ENCODE data around the gene GNAL.
"Not testable (repeated sequence)": the region's sequence is repeated elsewhere in the genome, so short reads cannot be mapped to it uniquely, and the experiment has no call there.

The GNAL gene

DNA sequence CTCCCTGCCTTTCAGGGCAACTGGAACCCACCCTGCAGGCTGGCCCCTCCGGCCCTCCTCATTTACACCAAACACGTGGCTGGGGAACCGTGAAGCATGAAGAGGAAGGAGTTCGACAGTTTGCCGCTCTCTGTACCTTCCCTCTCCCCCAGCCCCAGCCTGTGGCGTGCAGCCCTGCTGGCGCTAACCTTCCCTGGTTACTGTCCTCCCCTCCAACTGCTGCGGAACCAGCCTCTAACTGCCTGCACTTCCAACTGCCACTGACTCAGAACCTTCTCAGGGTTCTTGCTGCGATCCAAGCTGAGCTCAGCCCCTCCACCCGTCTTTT is 19.2 kb upstream of the GNAL start:
- DNase-seq: no peak

DNA sequence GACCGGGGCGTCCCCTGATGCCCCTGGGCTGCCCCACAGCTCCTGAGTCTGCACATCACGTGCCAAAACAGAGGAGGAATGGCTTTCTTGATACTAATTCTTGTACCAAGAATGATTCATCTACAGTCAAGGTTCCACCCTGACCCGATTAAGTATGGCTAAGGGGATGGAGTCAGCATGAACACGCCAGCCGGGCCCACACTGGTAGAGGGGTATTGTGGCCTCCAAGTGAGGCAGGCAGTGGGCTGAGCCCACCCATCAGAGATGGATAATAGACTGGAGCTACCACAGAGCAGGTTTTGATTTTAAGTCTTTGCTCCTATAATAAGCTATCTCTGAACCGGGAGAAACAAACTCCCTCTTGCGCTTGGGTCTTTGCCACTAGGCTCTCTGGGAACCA is 17.9 kb upstream of the GNAL start:
- DNase-seq: no peak

GRCh38 chr18:11672198-11672597 is 16.9 kb upstream of the GNAL start:
- no peak for DNase-seq

- DNase-seq: no peak
Observed at GRCh38 chr18:11672846-11673454, 16.1 kb upstream of the GNAL start.

GRCh38 chr18:11673560-11673959 is 15.5 kb upstream of the GNAL start:
- no peak for DNase-seq

DNA sequence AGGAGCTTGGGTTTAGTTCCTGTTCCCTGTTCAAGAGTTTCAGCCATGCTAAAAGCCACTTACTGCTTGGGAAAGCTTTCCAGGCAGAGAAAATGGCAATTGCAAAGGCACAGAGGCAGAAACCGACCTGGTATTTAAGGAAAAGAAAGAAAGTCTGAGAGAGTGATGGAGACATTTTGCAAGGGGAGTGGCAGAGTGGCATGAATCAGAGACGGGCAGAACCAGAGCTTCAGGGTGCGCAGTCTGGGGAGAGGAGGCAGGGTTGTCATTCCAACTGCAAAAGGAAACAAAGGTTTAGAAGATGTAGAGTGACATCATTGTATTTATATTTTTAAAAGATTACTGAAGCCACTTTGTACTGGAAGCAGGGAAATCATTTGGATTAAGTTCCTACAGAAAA is 14.9 kb upstream of the GNAL start:
- DNase-seq: no peak

- DNase-seq: no peak
Observed at GRCh38 chr18:11676386-11676785, 12.7 kb upstream of the GNAL start.

GRCh38 chr18:11676867-11677266 is 12.2 kb upstream of the GNAL start:
- no peak for DNase-seq

- DNase-seq: no peak
Observed at GRCh38 chr18:11678211-11678610, 10.9 kb upstream of the GNAL start.

DNA sequence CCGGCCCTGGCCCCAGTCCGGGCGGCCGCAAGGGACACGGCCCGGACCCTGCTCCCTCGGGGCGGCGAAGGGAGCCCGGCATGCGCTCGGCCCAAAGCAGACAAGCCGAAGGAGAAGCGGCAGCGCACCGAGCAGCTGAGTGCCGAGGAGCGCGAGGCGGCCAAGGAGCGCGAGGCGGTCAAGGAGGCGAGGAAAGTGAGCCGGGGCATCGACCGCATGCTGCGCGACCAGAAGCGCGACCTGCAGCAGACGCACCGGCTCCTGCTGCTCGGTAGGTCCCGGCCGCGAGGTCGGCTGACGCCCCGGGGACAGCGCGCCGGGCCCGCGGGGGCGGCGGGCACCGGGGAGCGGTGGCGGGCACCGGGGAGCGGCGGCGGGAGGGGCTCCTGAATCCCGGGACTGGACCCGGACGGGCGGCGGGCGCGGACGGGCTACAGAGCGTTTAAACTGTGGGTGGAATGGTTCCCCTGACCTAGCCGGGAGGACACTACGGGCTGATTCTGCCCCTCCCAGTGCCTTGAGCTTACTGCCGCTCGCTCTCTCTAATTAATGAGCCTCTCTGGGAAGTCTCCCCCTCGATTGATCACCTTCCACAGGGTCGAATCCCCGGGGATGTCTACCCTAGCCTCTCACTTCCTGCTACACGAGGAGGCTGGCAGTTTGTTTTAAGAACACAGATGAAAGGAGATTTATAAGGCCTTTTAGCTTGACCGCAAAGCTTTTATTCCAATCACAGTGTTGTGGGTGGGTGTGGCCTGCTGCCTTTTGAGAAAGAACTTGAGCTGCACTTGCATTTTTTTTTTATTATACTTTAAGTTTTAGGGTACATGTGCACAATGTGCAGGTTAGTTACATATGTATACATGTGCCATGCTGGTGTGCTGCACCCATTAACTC is 853 bp downstream of the GNAL start:
- no peak for DNase-seq

GRCh38 chr18:11690660-11691059 is 1.6 kb downstream of the GNAL start:
- not testable (repeated sequence) for DNase-seq

- DNase-seq: no peak
Observed at GRCh38 chr18:11695736-11696135, 6.7 kb downstream of the GNAL start.

- DNase-seq: no peak
Observed at GRCh38 chr18:11696451-11696850, 7.4 kb downstream of the GNAL start.

GRCh38 chr18:11700876-11701275 is 11.8 kb downstream of the GNAL start:
- no peak for DNase-seq

DNA sequence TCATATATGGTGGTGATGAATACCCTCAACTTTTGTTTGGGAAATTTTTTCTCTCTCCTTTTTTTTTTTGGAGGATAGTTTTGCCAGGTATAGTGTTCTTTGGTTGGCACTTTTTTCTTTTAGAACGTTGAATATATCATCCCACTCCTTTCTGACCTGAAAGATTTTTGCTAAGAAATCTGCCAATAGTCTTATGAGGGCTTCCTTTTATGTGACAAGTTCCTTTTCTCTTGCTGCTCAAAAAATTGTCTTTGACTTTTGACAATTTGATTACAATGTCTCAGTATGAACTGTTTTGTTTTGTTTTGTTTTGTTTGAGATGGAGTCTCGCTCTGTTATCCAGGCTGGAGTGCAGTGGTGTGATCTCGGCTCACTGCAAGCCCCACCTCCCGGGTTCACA is 21.5 kb downstream of the GNAL start:
- no peak for DNase-seq

GRCh38 chr18:11713756-11714155 is 24.7 kb downstream of the GNAL start:
- DNase-seq: no peak

GRCh38 chr18:11714244-11714918 is 25.3 kb downstream of the GNAL start:
- no peak for DNase-seq

DNA sequence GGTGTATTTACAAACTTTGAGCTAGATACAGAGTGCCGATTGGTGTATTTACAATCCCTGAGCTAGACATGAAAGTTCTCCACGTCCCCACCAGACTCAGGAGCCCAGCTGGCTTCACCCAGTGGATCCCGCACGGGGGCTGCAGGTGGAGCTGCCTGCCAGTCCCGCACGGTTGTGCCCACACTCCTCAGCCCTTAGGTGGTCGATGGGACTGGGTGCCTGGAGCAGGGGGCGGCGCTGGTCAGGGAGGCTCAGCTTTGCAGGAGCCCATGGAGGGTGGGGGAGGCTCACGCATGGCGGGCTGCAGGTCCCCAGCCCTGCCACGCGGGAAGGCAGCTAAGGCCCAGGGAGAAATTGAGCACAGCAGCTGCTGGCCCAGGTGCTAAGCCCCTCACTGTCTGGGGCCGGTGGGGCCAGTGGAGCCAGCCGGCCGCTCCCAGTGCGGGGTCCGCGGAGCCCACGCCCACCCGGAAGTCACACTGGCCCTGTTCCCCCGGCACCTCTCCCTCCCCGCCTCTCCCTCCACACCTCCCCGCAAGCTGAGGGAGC is 27.8 kb downstream of the GNAL start:
- DNase-seq: not testable (repeated sequence)

DNA sequence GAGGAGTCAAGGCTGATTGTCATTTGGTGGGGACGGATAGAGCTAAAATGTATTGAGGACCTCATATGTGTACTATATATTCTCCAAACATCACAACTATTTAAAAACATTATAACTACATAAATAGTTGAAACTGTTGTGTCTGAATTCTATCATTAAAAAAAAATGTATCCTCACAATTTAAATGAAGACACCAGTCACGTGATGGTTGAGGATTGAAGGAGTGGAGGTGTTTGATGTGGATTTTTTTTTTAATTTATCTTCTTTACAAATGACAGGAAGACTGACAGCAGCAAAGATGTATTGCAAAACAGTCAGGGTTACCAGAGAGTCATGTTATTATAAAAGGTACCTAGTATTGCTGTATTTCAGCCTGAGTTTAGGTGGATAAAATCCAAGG is 30.0 kb downstream of the GNAL start:
- DNase-seq: no peak

- no peak for DNase-seq
Observed at GRCh38 chr18:11719621-11720020, 30.6 kb downstream of the GNAL start.

DNA sequence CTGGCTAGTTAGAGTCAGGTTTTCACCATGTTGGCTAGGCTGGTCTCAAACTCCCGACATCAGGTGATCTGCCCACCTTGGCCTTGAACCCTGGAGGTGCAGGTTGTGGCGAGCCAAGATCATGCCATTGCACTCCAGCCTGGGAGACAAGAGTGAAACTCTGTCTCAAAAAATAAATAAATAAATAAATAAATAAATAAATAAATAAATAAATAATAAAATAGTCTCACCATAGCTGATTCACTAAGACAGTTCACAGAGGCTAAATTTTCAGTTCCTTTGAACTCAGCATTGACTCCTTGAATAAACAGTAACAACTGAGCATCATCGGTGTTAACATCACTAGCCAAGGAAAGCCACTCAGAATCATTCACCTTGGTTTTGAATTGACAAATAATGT is 32.7 kb downstream of the GNAL start:
- DNase-seq: no peak

DNA sequence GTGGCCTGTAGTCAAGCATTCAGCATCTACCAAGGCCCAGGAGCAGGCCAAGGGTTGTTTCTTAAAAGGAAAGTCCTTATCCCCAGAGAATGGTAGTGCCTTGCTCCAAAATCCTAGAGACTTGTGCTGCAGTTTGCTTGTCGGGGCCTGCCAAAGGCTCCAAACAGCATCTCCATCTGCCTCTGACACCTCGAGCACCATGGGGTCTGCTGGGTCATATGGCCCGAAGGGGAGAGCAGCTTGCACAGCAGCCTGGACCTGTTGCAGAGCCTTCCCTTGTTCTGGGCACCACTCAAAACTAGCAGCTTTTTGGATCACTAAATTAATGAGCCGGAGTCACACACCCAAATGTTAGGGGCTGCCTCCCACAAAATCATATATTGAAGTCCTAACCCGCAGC is 35.7 kb downstream of the GNAL start:
- DNase-seq: no peak

DNA sequence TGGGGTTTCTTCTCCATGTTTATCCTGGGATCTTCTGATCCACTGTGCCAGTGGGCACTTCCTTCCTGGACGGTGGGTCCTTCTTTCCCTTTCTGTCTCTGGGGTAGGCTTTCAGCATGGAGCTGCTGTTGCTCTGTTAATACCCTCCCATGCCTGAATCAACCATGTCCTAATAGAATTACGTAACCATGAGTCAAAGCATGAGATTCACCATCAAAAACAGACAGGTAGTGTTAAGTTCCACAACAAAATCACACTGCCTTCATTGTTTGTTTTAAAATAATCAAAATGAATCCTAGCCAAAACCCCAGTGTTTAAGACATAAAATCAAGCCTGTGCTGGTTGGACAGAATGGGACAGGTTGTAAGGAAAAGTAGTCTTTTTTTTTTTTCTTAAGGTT is 37.5 kb downstream of the GNAL start:
- DNase-seq: no peak

GRCh38 chr18:11728249-11728648 is 39.2 kb downstream of the GNAL start:
- no peak for DNase-seq

All from NCI-H2029 treated with DMSO at 0.1 percent for 48 hours (cell line).